Mesenchymal stem cell (in vitro differentiated cells and primary cell): ENCODE data around the gene PTPN7.

Experiments
- DNase-seq: peaks from one replicate; pipeline ENCODE4 v3.0.0-alpha.2; 2013
- H2AFZ ChIP-seq: one replicate; pipeline ENCODE4 v1.6.1; 2013; ENCODE audit warnings: low read depth, mild to moderate bottlenecking, control low read depth, inconsistent platforms, low read length, moderate library complexity
- H2AK5ac ChIP-seq: 2 replicates; pipeline ENCODE4 v1.6.1; 2013; ENCODE audit warnings: low read length, moderate library complexity, mild to moderate bottlenecking, inconsistent platforms; ENCODE audit not compliant: severe bottlenecking
- H2BK120ac ChIP-seq: one replicate; pipeline ENCODE4 v1.6.1; 2013; ENCODE audit warnings: low read depth, mild to moderate bottlenecking, inconsistent platforms, low read length, moderate library complexity
- H2BK12ac ChIP-seq, 2 experiments: one replicate each; pipeline ENCODE4 v1.6.1; 2013; ENCODE audit warnings: inconsistent platforms in 2 of 2, low read length in 2 of 2, mild to moderate bottlenecking in 2 of 2, moderate library complexity in 2 of 2, control low read depth in 1 of 2
- H2BK15ac ChIP-seq: one replicate; pipeline ENCODE4 v1.6.1; 2013; ENCODE audit warnings: mild to moderate bottlenecking, low read depth, inconsistent platforms; ENCODE audit not compliant: poor library complexity, severe bottlenecking
- H2BK5ac ChIP-seq: 2 replicates; pipeline ENCODE4 v1.6.1; 2013; ENCODE audit warnings: low read depth, mild to moderate bottlenecking, low read length, control low read depth, inconsistent platforms; ENCODE audit not compliant: poor library complexity, severe bottlenecking
- H3K14ac ChIP-seq, 2 experiments: one replicate each; pipeline ENCODE4 v1.6.1; 2013; ENCODE audit warnings: inconsistent platforms in 2 of 2, low read length in 2 of 2, control low read depth in 1 of 2, mild to moderate bottlenecking in 1 of 2, moderate library complexity in 1 of 2
- H3K18ac ChIP-seq, 2 experiments: one replicate each; pipeline ENCODE4 v1.6.1; 2013; ENCODE audit warnings: inconsistent platforms in 2 of 2, low read length in 2 of 2, control low read depth in 1 of 2, low read depth in 1 of 2, mild to moderate bottlenecking in 1 of 2
- H3K23ac ChIP-seq, 2 experiments: one replicate each; pipeline ENCODE4 v1.6.1; 2013; ENCODE audit warnings: inconsistent platforms in 2 of 2, low read length in 2 of 2, mild to moderate bottlenecking in 2 of 2, moderate library complexity in 2 of 2, control low read depth in 1 of 2
- H3K27ac ChIP-seq: 2 replicates; pipeline ENCODE4 v1.5.1; 2013; ENCODE audit warnings: mild to moderate bottlenecking, moderate library complexity, low read length, control low read depth, inconsistent platforms; ENCODE audit not compliant: poor library complexity, severe bottlenecking
- H3K27me3 ChIP-seq, 2 experiments: 2 replicates each; pipeline versions ENCODE4 v1.6.1 to v1.7.0; 2013; ENCODE audit warnings: low read length in 2 of 2, mild to moderate bottlenecking in 2 of 2, moderate library complexity in 2 of 2, control low read depth in 1 of 2, inconsistent platforms in 1 of 2; ENCODE audit not compliant: control insufficient read depth in 1 of 2, insufficient read depth in 1 of 2
- H3K36me3 ChIP-seq, 2 experiments: 2 replicates each; pipeline versions ENCODE4 v1.6.1 to v1.7.0; 2013; ENCODE audit warnings: low read length in 2 of 2, control low read depth in 1 of 2, inconsistent platforms in 1 of 2, low read depth in 1 of 2, mild to moderate bottlenecking in 1 of 2; ENCODE audit not compliant: insufficient read depth in 2 of 2, control insufficient read depth in 1 of 2
- H3K4ac ChIP-seq, 2 experiments: one replicate each; pipeline ENCODE4 v1.6.1; 2013; ENCODE audit warnings: inconsistent platforms in 2 of 2, low read length in 2 of 2, mild to moderate bottlenecking in 2 of 2, moderate library complexity in 2 of 2, control low read depth in 1 of 2, low read depth in 1 of 2
- H3K4me1 ChIP-seq: 2 replicates; pipeline ENCODE4 v1.6.1; 2013; ENCODE audit warnings: low read depth, low read length, control low read depth; ENCODE audit not compliant: control insufficient read depth, insufficient read depth
- H3K4me2 ChIP-seq: 2 replicates; pipeline ENCODE4 v1.6.1; 2013; ENCODE audit warnings: low read length, mild to moderate bottlenecking, inconsistent platforms; ENCODE audit not compliant: poor library complexity, severe bottlenecking
- H3K4me3 ChIP-seq, 2 experiments: 2 replicates each; pipeline versions ENCODE4 v1.5.1 to v1.7.0; 2013; ENCODE audit warnings: low read length in 2 of 2, mild to moderate bottlenecking in 2 of 2, control low read depth in 1 of 2, low read depth in 1 of 2; ENCODE audit not compliant: insufficient read depth in 1 of 2
- H3K79me1 ChIP-seq: replicated peaks from 2 replicates; pipeline ENCODE4 v1.6.1; 2013; ENCODE audit warnings: mild to moderate bottlenecking, control low read depth, low read length, inconsistent platforms; ENCODE audit not compliant: poor library complexity, severe bottlenecking
- H3K9ac ChIP-seq: 2 replicates; pipeline ENCODE4 v1.7.0; 2013; ENCODE audit warnings: mild to moderate bottlenecking, low read length, moderate library complexity
- H3K9me3 ChIP-seq: 2 replicates; pipeline ENCODE4 v1.7.0; 2013; ENCODE audit warnings: mild to moderate bottlenecking, low read length; ENCODE audit not compliant: control insufficient read depth
- H4K8ac ChIP-seq: one replicate; pipeline ENCODE4 v1.6.1; 2013; ENCODE audit warnings: inconsistent platforms, mild to moderate bottlenecking, low read length, moderate library complexity
- H4K91ac ChIP-seq: one replicate; pipeline ENCODE4 v1.6.1; 2013; ENCODE audit warnings: mild to moderate bottlenecking, low read length, inconsistent platforms
- WGBS: methylation state at CpG from one replicate; pipeline ENCODE4 v1.1.7; 2013; ENCODE audit warnings: mixed read lengths; 5-methylcytosine and 5-hydroxymethylcytosine counted together

Gene PTPN7

DNA sequence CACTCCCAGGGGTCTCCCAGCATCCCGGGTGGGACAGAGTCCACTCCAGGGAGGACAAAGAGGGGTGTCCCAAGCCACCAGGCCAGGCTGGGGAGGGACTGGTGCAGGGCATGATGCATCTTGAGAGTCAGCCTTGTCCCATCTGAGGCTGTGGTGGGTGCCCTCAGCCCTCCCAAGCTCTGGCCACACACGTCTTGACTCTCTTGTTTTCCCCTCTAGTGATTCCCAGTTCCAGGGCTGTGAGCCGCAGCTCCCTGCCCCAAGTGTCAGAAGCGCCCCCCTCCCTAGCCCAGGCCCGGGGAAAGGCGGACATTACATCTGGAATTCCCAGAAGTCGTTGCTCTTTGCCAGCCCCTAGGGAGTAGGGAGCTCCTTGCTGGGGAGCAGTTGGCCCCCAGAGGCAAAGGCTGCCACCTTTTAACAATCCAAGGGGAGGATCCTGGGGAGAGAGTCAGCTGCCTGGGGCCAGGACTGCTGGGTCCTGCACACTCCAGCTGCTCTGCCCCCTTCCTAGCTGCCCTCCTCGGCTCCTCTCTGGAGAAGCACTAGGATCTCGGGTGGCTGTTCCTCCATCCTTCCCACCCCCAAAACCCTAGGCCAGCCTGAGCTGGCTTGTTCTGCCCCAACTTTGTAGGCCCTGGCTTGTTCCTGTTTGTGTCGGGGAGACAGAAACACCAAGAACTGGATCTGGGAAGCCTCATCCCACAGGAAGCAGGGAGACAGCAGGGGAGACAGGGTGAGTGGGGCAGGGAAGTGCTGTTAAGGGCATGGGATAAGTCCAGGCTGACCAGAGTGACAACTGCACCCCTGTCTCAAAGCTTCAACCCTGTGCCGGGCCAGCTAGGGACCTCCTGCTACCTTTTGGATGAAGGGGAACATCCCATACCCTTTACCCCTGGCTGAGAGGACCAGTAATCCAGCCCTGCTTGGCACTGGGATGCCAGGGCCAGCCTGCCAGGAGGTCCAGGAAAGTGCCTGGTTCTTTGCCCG is 3.2 kb upstream of the PTPN7 start:
- no peak overlapping the region for H2AK5ac ChIP-seq
- H3K4ac ChIP-seq, result no peak overlapping the region
- H3K14ac ChIP-seq, result no peak overlapping the region
- peaks cover 7% of the 10 kb centered on the region for H3K4me1 ChIP-seq
- H2BK5ac ChIP-seq, result no peak overlapping the region
- no peak overlapping the region for H3K23ac ChIP-seq
- no peak overlapping the region for H3K27ac ChIP-seq
- no peaks in the 10 kb centered on the region for H3K79me1 ChIP-seq
- 69% methylated on average over 12 of the region's 12 CpGs for WGBS
- no peak overlapping the region for H3K4me2 ChIP-seq
- no peak overlapping the region for H4K91ac ChIP-seq
- no peaks in the 10 kb centered on the region for H3K36me3 ChIP-seq
- no peak overlapping the region for H2BK15ac ChIP-seq
- no peak overlapping the region for H3K9ac ChIP-seq
- H3K9me3 ChIP-seq, result no peaks in the 10 kb centered on the region
- H2BK12ac ChIP-seq, result no peak overlapping the region
- DNase-seq, result no peak
- H3K27me3 ChIP-seq, result peaks cover 0 to 68% of the 10 kb centered on the region in 2 experiments
- H4K8ac ChIP-seq, result no peak overlapping the region
- H3K18ac ChIP-seq, result no peak overlapping the region
- no peak overlapping the region for H2AFZ ChIP-seq
- no peak overlapping the region for H2BK120ac ChIP-seq
- H3K4me3 ChIP-seq, result no peak overlapping the region

DNA sequence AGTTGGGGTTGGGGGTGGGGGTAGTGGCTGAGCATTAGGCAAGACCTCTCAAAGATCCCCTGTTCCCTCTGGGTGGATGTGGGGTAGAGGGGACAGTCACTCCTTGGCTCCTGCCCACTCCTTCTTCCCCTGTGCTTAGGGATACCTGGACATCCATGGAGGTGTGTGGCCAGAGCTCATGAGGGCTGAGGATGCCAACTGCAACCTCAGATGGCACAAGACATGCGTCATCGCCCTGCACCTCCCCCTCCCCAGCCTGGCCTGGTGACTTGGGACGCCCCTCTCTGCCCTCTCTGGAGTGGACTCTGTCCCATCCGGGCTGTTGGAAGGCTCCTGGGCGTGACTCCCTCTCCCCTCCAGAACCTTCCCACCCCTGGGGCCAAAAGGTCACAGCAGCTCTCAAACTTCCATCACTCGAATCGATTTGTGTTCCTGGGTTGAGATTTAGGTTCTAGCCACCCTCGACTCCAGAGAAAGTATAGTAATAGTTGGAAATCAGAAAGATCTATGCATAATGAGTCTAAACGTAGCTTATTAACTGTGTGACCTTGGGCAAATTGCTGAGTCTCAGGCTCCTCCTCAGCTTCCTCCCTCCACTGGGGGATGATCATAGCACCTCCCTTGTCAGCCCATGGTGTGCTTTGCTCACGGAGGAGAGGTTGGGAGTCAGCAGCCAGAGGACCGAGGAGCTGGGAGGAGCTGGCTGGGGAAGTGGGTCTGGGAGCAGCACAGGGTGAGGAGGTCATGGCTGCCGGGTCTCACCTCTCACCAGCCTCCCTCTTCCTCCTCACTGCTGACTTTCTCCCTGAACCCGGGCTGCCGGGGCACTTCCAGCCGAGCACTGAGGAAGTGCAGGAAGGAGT is 2.2 kb upstream of the PTPN7 start:
- Histone ChIP-seq H3K4ac (no peak overlapping the region), H2AFZ (no peak overlapping the region), H3K9me3 (no peaks in the 10 kb centered on the region), H4K8ac (no peak overlapping the region), H3K14ac (no peak overlapping the region), H3K79me1 (no peaks in the 10 kb centered on the region), H2BK12ac (no peak overlapping the region), H3K9ac (no peak overlapping the region), H4K91ac (no peak overlapping the region), H3K27ac (no peak overlapping the region), H2BK5ac (no peak overlapping the region), H2BK15ac (no peak overlapping the region), H3K4me3 (no peak overlapping the region), H2BK120ac (no peak overlapping the region), H3K23ac (no peak overlapping the region), H3K18ac (no peak overlapping the region), H2AK5ac (no peak overlapping the region), H3K36me3 (no peaks in the 10 kb centered on the region), H3K4me2 (no peak overlapping the region), H3K4me1 (peaks cover 7% of the 10 kb centered on the region), H3K27me3 (peaks cover 0 to 70% of the 10 kb centered on the region in 2 experiments)
- 63% methylated on average over 11 of the region's 15 CpGs for WGBS
- DNase-seq, result no peak

DNA sequence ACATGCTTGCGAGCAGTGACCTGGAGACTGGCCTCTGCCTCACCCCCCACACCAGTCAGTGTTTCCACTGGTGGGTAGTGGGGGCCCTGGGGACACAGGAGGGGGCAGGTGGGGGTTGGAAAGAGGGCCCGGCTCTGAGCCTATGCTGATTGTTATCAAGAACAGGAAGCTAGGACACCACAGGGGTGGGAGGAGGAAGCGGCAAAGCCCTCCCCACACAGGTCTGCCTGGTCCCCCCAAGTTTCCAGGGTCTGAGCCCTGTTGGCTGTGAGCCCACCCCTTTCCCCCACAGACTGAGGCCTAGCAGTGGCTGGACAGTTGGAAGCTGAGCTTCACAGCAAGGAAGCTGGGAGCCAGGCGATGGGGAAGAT is 1.6 kb upstream of the PTPN7 start:
- Histone ChIP-seq H2BK15ac (no peak overlapping the region), H2BK120ac (no peak overlapping the region)

More for the DNA sequence above, 1.6 kb upstream of the PTPN7 start:
- 86% methylated on average over 3 of the region's 4 CpGs for WGBS
- H3K4me1 ChIP-seq, result peaks cover 7% of the 10 kb centered on the region
- no peak overlapping the region for H2BK12ac ChIP-seq
- no peak overlapping the region for H2AK5ac ChIP-seq
- no peaks in the 10 kb centered on the region for H3K79me1 ChIP-seq
- no peaks in the 10 kb centered on the region for H3K36me3 ChIP-seq
- no peak overlapping the region for H3K4me3 ChIP-seq
- no peak overlapping the region for H3K23ac ChIP-seq
- H4K8ac ChIP-seq, result no peak overlapping the region
- no peak overlapping the region for H4K91ac ChIP-seq
- H3K18ac ChIP-seq, result no peak overlapping the region
- DNase-seq, result no peak
- no peak overlapping the region for H2BK5ac ChIP-seq
- no peak overlapping the region for H3K4me2 ChIP-seq
- no peak overlapping the region for H2AFZ ChIP-seq
- no peaks in the 10 kb centered on the region for H3K9me3 ChIP-seq
- H3K27me3 ChIP-seq, result peaks cover 0 to 72% of the 10 kb centered on the region in 2 experiments
- no peak overlapping the region for H3K14ac ChIP-seq
- H3K4ac ChIP-seq, result no peak overlapping the region
- no peak overlapping the region for H3K27ac ChIP-seq
- H3K9ac ChIP-seq, result no peak overlapping the region
